SK-N-SH (cell line): ENCODE data around the gene ANKRD44.

Experiments
- ELF1 ChIP-seq: IDR thresholded peaks from 2 replicates; pipeline ENCODE4 v1.4.0; 2012
- EP300 ChIP-seq, 2 experiments: IDR thresholded peaks; 2 replicates each; pipeline versions ENCODE4 v1.4.0 to v1.6.1; 2012; ENCODE audit warnings: borderline replicate concordance in 1 of 2, low read depth in 1 of 2, low read length in 1 of 2
- EZH2phosphoT487 ChIP-seq: fragments of 200-600 bp; sonication (generic); IDR thresholded peaks from 2 replicates; pipeline ENCODE4 v1.6.1; 2017; ENCODE audit warnings: low read depth, mixed run types, mild to moderate bottlenecking, antibody characterized with exemption, moderate library complexity, borderline replicate concordance
- GABPA ChIP-seq: IDR thresholded peaks from 2 replicates; pipeline ENCODE4 v1.4.0; 2012; ENCODE audit warnings: low read depth, mild to moderate bottlenecking
- JUND ChIP-seq: IDR thresholded peaks from 2 replicates; pipeline ENCODE4 v1.4.0; 2012
- REST ChIP-seq: IDR thresholded peaks from 2 replicates; pipeline ENCODE4 v1.6.1; 2012; ENCODE audit warnings: mild to moderate bottlenecking, low read depth, low read length, moderate library complexity
- TAF1 ChIP-seq: IDR thresholded peaks from 2 replicates; pipeline ENCODE4 v1.6.1; 2012; ENCODE audit warnings: low read depth, mild to moderate bottlenecking, low read length, moderate library complexity, borderline replicate concordance
- TF ChIP-seq, protein P1 (sequence below): fragments of 200-600 bp; sonication (generic); IDR thresholded peaks from 2 replicates; pipeline ENCODE4 v1.6.1; 2017; ENCODE audit warnings: antibody characterized with exemption, mild to moderate bottlenecking, moderate library complexity
- TF ChIP-seq, protein P2 (sequence below): fragments of 150-350 bp; IDR thresholded peaks from 2 replicates; pipeline ENCODE4 v1.6.1; 2017; ENCODE audit warnings: antibody characterized with exemption, low read length, low read depth, borderline replicate concordance

DNA sequence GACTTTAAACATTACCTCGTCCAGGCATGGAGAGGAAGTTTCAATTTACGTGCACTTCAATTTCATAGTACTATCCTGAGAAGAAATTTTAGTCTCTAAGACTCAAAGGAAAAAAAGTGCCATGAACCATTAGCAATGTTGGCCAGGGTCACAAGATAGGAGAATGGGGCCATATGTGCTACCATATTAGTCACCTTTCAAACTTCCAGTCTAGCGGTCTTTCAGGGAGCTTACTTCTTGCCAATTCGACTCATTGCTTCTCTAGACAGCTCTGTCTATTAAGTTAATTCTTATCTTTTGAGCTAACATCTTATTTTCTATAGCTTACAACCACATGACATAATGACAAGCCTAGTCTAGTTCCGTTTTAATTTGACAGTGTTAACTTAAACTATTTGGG lies 129.1 kb downstream of the ANKRD44 start:
- no peak for TF ChIP-seq GABPA
- TF ChIP-seq, protein P1, sequence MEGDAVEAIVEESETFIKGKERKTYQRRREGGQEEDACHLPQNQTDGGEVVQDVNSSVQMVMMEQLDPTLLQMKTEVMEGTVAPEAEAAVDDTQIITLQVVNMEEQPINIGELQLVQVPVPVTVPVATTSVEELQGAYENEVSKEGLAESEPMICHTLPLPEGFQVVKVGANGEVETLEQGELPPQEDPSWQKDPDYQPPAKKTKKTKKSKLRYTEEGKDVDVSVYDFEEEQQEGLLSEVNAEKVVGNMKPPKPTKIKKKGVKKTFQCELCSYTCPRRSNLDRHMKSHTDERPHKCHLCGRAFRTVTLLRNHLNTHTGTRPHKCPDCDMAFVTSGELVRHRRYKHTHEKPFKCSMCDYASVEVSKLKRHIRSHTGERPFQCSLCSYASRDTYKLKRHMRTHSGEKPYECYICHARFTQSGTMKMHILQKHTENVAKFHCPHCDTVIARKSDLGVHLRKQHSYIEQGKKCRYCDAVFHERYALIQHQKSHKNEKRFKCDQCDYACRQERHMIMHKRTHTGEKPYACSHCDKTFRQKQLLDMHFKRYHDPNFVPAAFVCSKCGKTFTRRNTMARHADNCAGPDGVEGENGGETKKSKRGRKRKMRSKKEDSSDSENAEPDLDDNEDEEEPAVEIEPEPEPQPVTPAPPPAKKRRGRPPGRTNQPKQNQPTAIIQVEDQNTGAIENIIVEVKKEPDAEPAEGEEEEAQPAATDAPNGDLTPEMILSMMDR = no peak
- TF ChIP-seq JUND = no peak
- TF ChIP-seq REST = no peak
- TF ChIP-seq EP300 (IDR thresholded peaks at IDR 0.05; ENCODE audit: borderline replicate concordance in 1 of 2, low read depth in 1 of 2, low read length in 1 of 2) = no peak
- no peak for TF ChIP-seq EZH2phosphoT487
- TF ChIP-seq TAF1 = no peak
- TF ChIP-seq ELF1 = no peak
- TF ChIP-seq, protein P2, sequence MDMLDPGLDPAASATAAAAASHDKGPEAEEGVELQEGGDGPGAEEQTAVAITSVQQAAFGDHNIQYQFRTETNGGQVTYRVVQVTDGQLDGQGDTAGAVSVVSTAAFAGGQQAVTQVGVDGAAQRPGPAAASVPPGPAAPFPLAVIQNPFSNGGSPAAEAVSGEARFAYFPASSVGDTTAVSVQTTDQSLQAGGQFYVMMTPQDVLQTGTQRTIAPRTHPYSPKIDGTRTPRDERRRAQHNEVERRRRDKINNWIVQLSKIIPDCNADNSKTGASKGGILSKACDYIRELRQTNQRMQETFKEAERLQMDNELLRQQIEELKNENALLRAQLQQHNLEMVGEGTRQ = no peak
